ENCODE data around the gene TNFRSF8. TPM values are rescaled to one million over a fixed set of nuclear protein-coding genes. Genes with fewer than 3 reads are reported as not detected.

Gene TNFRSF8
- polyA plus RNA-seq, 1 of the 3 experiments (the other 2 are of a cell fraction) = 0.07 TPM

- TF ChIP-seq, protein P1, sequence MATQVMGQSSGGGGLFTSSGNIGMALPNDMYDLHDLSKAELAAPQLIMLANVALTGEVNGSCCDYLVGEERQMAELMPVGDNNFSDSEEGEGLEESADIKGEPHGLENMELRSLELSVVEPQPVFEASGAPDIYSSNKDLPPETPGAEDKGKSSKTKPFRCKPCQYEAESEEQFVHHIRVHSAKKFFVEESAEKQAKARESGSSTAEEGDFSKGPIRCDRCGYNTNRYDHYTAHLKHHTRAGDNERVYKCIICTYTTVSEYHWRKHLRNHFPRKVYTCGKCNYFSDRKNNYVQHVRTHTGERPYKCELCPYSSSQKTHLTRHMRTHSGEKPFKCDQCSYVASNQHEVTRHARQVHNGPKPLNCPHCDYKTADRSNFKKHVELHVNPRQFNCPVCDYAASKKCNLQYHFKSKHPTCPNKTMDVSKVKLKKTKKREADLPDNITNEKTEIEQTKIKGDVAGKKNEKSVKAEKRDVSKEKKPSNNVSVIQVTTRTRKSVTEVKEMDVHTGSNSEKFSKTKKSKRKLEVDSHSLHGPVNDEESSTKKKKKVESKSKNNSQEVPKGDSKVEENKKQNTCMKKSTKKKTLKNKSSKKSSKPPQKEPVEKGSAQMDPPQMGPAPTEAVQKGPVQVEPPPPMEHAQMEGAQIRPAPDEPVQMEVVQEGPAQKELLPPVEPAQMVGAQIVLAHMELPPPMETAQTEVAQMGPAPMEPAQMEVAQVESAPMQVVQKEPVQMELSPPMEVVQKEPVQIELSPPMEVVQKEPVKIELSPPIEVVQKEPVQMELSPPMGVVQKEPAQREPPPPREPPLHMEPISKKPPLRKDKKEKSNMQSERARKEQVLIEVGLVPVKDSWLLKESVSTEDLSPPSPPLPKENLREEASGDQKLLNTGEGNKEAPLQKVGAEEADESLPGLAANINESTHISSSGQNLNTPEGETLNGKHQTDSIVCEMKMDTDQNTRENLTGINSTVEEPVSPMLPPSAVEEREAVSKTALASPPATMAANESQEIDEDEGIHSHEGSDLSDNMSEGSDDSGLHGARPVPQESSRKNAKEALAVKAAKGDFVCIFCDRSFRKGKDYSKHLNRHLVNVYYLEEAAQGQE (IDR thresholded peaks at IDR 0.05; ENCODE audit: low read depth, low read length) = no peak
- TF ChIP-seq RXRA (IDR thresholded peaks at IDR 0.05; ENCODE audit: borderline replicate concordance, low read depth) (no peak), PBX3 (IDR thresholded peaks at IDR 0.05) (no peak), POLR2AphosphoS5 (IDR thresholded peaks at IDR 0.05; ENCODE audit: low read depth, low read length) (no peak), ELF1 (IDR thresholded peaks at IDR 0.05) (no peak), FOXM1 (IDR thresholded peaks at IDR 0.05; ENCODE audit: low read depth) (no peak), GATA2 (CRISPR knock-in tag; IDR thresholded peaks at IDR 0.05) (no peak), MEF2A (IDR thresholded peaks at IDR 0.05; ENCODE audit: borderline replicate concordance, low read depth) (no peak), CHD2 (IDR thresholded peaks at IDR 0.05; ENCODE audit: low read length, partially characterized antibody) (no peak), NFIC (IDR thresholded peaks at IDR 0.05; ENCODE audit: borderline replicate concordance) (no peak), RAD21 (IDR thresholded peaks at IDR 0.05; ENCODE audit: low read length) (no peak), TAF1 (IDR thresholded peaks at IDR 0.05; ENCODE audit: borderline replicate concordance, low read depth, low read length) (no peak), YY1 (IDR thresholded peaks at IDR 0.05; ENCODE audit: low read depth) (no peak), SMC3 (IDR thresholded peaks at IDR 0.05; ENCODE audit: low read depth, low read length) (no peak), MXI1 (IDR thresholded peaks at IDR 0.05; ENCODE audit: low read depth, low read length) (no peak), FOXJ3 (CRISPR knock-in tag; IDR thresholded peaks at IDR 0.05) (no peak)
- TF ChIP-seq, protein P2, sequence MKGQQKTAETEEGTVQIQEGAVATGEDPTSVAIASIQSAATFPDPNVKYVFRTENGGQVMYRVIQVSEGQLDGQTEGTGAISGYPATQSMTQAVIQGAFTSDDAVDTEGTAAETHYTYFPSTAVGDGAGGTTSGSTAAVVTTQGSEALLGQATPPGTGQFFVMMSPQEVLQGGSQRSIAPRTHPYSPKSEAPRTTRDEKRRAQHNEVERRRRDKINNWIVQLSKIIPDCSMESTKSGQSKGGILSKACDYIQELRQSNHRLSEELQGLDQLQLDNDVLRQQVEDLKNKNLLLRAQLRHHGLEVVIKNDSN (IDR thresholded peaks at IDR 0.05; ENCODE audit: borderline replicate concordance, low read depth) = no peak
- TF ChIP-seq, protein P3, sequence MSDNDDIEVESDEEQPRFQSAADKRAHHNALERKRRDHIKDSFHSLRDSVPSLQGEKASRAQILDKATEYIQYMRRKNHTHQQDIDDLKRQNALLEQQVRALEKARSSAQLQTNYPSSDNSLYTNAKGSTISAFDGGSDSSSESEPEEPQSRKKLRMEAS (IDR thresholded peaks at IDR 0.05; ENCODE audit: low read depth) = no peak
- TF ChIP-seq, protein P4, sequence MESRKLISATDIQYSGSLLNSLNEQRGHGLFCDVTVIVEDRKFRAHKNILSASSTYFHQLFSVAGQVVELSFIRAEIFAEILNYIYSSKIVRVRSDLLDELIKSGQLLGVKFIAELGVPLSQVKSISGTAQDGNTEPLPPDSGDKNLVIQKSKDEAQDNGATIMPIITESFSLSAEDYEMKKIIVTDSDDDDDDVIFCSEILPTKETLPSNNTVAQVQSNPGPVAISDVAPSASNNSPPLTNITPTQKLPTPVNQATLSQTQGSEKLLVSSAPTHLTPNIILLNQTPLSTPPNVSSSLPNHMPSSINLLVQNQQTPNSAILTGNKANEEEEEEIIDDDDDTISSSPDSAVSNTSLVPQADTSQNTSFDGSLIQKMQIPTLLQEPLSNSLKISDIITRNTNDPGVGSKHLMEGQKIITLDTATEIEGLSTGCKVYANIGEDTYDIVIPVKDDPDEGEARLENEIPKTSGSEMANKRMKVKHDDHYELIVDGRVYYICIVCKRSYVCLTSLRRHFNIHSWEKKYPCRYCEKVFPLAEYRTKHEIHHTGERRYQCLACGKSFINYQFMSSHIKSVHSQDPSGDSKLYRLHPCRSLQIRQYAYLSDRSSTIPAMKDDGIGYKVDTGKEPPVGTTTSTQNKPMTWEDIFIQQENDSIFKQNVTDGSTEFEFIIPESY (IDR thresholded peaks at IDR 0.05; ENCODE audit: borderline replicate concordance, low read depth) = no peak
- no peaks in the 10 kb centered on the region for H3F3A ChIP-seq (replicated peaks; ENCODE audit: insufficient read depth)
- DNase-seq = no peak
- no peaks in the 10 kb centered on the region for H3K27me3 ChIP-seq (ENCODE audit: insufficient read depth)
- no peak overlapping the region for H3K9ac ChIP-seq
- ChIA-PET CTCF (interaction anchor here (2.3 kb wide), 1 partner anchor 49 kb away, joined by 8 read pairs; no protein-coding TSS in a partner anchor), POLR2A (no interaction called here)
- H3K4me3 ChIP-seq (ENCODE audit: low read depth in 2 of 2, low read length in 1 of 2) = no peak overlapping the region
- 66% methylated on average over 19 of the region's 19 CpGs for WGBS (ENCODE audit: low lambda C conversion rate)
- no peaks in the 10 kb centered on the region for H3K9me3 ChIP-seq
- H4K20me1 ChIP-seq (ENCODE audit: insufficient read depth) = no peaks in the 10 kb centered on the region
- H3K27ac ChIP-seq (ENCODE audit: low read depth in 2 of 2, low read length in 1 of 2) = no peak overlapping the region
- no peaks in the 10 kb centered on the region for H3K9me2 ChIP-seq
- H3K79me2 ChIP-seq (ENCODE audit: insufficient read depth) = no peaks in the 10 kb centered on the region
- no peaks in the 10 kb centered on the region for H3K36me3 ChIP-seq (replicated peaks in 1 of 2; ENCODE audit: control insufficient read depth in 1 of 2, insufficient read depth in 2 of 2, low read length in 1 of 2)
- H3K4me1 ChIP-seq (ENCODE audit: control insufficient read depth in 1 of 2, insufficient read depth in 2 of 2, low read depth in 1 of 2, low read length in 1 of 2) = no peaks in the 10 kb centered on the region
- H3K4me2 ChIP-seq = no peak overlapping the region
- no peak overlapping the region for H2AFZ ChIP-seq (ENCODE audit: low read depth)
Observed at GRCh38 chr1:12075195-12076114, 12.4 kb downstream of the TNFRSF8 start.
